ENCODE measurements around the gene PPM1D.

Gene PPM1D

DNA sequence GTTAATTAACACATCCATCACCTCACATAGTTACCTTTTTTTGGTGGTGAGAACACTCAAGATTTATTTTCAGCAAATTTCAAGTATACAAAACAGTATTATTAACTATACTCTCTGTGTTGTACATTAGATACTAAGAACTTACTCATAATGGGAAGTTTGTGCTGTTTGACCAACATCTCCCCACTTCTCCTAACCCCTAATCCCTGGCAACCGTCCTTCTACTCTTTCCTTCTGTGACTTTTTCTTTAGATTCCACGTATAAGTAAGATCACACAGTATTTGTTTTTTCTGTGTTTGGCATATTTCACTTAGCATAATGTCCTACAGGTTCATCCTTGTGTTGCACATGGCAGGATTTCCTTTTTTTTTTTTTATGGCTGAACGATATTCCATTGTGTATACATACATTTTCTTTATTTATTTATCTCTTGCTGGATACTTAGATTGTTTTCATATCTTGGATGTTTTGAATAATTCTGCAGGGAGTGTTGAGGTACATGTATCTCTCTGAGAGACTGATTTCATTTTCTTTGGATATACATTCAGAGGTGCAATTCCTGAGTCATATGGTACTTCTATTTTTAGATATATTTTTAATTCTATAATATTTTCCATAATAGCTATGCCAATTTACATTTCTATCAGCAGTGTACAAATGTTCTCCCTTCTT, 19.0 kb downstream of the PPM1D start:
- DNase-seq (ENCODE audit: low spot score): no peak

DNA sequence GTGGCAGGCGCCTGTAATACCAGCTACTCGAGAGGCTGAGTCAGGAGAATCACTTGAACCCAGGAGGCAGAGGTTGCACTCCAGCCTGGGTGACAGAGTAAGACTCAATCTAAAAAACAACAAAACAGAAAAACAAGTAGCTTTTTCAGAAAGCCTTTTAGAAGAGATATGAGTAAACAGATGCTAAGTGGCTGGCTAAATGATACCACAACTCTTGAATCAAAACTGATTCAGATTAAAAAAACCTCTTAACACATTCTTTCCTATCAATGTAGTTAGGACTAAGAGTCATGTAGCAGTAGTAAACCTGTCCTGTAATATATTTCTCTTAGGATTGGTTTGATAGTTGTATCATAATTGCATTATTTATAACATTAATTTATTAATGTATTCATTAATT, 23.0 kb downstream of the PPM1D start:
- DNase-seq (ENCODE audit: low spot score): no peak

DNA sequence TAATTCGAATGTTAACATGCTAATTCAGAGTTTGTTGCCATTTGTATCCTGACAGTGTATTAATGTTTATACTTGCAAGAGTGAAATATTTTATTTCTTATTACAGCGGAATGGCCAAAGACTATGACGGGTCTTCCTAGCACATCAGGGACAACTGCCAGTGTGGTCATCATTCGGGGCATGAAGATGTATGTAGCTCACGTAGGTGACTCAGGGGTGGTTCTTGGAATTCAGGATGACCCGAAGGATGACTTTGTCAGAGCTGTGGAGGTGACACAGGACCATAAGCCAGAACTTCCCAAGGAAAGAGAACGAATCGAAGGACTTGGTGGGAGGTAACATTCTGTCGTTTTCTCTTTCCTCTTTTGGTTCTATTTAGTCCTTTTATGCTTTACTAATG, 23.4 kb downstream of the PPM1D start:
- DNase-seq (ENCODE audit: low spot score): no peak

DNA sequence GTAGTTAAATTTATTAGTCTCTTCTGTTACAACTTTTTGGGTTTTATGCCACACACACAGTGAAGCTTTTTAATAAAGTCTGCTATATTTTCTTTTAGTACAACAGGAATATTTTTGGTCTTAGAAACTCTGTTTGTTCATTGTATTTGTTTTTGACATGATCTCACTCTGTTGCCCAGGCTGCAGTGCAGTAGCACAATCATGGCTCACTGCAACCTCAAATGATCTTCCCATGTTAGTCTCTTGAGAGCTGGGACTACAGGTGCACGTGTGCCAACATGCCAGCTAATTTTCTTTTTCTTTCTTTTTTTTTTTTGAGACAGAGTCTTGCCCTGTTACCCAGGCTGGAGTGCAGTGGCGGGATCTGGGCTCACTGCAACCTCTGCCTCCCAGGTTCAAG, 27.1 kb downstream of the PPM1D start:
- DNase-seq (ENCODE audit: low spot score): no peak

DNA sequence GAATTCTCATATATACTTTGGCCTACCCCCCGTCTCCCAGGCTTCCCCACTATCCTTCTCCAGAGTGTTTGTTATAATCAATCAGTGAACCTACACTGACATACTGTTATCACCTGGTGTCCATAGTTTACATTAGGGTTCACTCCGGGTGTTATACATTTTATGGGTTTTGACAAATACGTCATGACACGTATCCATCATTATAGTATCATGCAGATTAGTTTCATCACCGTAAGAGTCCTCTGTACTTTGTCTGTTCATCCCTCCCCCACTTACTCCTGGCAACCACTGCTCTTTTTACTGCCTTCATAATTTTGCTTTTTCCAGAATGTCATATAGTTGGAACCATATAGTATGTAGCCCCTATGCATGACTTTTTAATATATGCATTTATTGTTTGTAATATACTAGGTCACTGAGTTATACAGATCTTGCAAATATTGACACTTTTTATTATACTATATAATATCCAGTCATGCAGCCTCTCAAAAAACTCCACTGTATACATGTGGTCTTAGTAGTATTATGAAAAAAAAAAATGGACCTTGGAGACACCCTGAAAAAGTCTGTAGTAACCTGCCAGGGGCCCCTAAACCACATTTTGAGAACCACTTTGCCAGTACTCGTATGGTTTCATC, 28.4 kb downstream of the PPM1D start:
- DNase-seq (ENCODE audit: low spot score): no peak

DNA sequence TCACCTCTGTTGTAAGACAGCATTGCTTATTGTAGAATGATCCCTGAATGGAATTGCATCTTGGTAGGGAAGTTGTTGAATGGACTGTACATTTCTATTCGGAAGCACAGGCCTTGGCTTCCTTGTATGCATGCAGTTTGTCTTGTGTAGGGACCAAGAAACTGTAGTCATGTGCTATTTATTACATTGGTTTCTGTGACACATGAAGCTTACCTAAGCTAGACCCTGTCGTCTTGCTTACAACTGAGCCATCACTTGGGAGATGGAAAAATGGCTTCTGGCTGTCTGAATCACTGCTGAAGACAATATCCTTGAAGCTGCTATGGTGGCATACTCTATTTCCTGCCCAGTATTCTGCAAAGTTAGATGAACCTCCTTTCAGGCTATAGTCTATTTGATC, 29.1 kb downstream of the PPM1D start:
- no peak for DNase-seq (ENCODE audit: low spot score)

DNA sequence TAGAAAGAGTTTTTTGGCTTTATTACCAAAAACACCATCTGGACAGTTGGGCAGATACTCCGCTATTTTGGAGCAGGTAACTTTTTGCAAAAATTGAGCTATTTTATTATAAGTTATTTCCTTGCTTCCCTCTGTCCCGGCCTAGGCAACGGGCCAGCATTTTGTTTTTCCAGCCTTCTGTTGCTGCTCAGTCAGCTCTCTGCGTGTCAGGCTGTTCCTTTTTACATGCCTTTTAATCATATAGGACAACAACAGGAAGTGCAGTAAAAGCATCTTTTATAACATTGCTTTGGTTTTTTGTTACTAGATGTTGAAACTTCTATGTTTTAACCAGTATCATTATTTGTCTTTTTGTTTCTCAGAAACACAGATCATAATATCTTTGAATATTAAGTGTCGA, 30.4 kb downstream of the PPM1D start:
- DNase-seq (ENCODE audit: low spot score): no peak

DNA sequence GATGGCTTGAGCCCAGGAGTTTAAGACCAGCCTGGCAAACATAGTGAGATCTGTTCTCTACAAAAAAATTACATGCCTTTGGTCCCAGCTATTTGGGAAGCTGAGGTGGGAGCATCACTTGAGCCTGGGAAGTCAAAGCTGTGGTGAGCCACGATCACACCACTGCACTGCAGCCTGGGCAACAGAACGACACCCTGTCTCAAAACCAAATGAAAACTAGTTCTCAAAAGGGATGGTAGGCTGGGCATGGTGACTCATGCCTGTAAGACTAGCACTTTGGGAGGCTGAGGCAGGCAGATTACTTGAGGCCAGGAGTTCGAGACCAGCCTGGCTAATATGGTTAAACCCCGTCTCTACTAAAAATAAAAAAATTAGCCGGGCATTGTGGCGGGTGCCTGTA, 31.1 kb downstream of the PPM1D start:
- DNase-seq (ENCODE audit: low spot score): no peak

DNA sequence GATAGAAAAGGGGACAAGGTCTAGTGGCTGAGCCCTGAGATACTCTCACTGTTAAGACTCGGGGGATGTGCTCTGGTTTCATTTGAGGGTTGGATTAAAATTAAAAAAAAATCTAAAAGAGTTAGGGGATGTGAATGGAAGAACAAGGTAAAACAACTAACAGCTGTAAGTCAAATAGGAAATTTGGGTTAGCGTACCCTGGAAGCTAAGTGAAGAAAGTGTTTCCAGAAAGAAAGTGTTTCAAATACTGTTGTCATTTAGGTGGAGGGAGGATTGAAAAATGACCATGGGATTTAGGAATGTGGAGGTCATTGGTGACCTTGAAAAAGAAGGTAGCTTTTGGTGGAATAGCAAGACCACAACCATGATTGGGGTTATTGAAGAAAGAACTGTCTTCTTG, 37.7 kb downstream of the PPM1D start:
- DNase-seq (ENCODE audit: low spot score): no peak

DNA sequence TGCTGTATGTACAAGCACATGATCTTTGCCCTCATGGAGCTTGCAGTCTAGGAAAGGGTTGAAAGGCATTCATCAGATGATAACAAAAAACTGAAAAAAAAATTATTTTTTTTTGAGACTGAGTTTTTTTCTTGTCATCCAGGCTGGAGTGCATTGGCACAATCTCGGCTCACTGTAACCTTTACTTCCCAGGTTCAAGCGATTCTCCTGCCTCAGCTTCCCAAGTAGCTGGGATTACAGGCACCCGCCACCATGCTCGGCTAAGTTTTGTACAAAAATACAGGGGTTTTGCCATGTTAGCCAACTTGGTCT, 39.0 kb downstream of the PPM1D start:
- DNase-seq (ENCODE audit: low spot score): no peak

DNA sequence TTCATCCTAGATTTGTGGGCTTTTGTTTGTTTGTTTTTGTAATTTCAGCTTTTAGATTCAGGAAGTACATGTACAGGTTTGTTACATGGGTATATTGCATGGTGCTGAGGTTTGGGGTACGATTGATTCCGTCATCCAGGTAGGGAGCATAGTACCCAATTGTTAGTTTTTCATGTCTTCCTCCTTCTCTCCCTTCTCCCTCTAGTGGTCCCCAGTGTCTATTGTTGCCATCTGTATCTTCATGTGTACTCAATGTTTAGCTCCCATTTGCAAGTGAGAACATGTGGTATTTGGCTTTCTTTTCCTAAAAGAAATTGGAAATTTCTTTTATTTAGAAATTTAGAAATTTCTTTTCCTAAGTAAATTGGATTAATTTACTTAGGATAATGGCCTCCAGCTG, 40.5 kb downstream of the PPM1D start:
- DNase-seq (ENCODE audit: low spot score): peak; percentile 14

DNA sequence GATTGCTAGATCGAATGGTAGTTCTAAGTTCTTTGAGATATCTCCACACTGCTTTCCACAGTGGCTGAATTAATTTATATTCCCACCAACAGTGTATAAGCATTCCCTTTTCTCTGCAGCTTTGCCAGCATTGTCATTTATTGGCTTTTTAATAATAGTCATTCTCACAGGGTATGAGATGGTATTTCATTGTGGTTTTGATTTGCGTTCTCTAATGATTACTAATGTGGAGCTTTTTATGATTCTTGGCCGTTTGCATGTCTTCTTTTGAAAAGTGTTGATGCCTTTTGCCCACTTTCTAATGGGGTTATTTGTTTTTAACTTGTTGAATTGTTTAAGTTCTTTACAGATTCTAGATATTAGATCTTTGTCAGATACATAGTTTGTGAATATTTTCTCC, 41.1 kb downstream of the PPM1D start:
- no peak for DNase-seq (ENCODE audit: low spot score)

DNA sequence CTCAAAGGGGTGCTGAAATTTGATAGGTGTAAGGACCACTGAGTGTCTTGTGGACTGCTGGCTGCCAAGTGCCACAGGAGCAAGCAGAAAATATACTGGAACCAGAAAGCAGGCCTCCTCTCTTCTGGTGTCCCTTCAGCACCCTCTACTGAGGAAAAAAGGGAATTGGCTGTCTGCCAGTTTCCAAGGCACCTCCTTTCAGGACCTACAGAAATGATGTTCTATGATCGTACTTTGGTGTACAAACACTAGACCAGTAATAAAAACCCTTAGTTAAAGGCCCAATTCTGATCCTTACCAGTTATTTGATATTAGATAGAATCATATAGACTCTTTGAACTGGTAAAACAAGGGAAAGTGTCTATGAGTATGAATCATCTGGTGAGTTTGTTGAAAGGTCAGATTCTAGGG, 41.8 kb downstream of the PPM1D start:
- peak; percentile 75 for DNase-seq (ENCODE audit: low spot score)

DNA sequence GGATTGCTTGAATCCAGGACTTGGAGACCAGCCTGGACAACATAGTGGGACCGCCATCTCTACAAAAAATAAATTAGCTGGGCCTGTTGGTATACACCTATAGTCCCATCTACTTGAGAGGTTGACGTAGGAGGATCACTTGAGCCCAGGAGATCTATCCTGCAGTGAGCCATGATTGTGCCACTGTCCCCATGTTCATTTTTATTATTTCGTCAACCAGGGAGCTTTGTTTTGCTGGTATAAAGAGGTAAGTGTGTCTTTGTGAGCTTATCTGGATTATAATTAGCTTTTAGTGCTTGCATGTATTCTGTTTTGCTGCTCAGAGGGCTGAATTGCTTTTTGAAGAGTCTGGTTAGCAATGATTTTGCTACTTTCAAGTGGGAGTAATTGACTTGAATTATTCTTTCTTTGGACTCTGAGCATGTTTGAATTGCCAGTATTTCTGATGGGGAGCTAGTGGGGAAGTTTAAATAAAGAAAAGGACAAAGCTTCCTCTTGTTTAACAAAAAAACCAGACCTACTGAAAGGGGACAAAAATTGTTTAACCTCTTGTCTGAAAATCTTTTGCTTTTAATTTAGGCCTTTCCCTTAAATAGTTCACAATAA, 46.0 kb downstream of the PPM1D start:
- no peak for DNase-seq (ENCODE audit: low spot score)

DNA sequence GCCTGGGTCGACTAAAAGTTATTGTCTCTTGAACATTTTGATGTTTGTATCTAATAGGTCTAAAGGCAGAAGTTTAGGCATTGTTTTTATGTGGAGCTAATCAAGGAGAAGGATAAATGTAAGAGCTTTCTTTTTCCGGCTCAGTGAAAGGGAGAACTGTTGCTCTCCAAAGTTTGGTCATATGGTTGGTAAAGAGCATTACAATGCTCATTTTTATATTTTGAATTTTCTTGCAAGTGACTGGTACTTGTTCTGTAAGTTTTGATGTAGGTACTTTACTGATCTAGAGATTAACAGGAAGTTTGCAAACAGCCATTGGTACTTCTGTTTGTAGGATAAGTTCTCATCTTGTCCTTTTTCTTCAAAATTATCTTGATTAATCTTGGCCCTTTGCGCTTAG, 46.7 kb downstream of the PPM1D start:
- DNase-seq (ENCODE audit: low spot score): no peak

DNA sequence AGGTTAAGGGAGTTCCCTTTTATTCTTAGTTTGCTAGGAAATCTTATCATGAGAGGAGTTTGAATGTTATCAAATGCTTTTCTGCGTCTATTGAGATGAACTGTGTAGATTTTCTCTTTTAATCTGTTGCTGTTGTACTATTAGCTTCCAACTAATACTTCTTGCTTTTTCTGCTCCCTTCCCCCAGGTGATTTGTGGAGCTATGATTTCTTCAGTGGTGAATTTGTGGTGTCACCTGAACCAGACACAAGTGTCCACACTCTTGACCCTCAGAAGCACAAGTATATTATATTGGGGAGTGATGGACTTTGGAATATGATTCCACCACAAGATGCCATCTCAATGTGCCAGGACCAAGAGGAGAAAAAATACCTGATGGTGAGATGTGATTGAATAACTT, 47.7 kb downstream of the PPM1D start:
- DNase-seq (ENCODE audit: low spot score): no peak

DNA sequence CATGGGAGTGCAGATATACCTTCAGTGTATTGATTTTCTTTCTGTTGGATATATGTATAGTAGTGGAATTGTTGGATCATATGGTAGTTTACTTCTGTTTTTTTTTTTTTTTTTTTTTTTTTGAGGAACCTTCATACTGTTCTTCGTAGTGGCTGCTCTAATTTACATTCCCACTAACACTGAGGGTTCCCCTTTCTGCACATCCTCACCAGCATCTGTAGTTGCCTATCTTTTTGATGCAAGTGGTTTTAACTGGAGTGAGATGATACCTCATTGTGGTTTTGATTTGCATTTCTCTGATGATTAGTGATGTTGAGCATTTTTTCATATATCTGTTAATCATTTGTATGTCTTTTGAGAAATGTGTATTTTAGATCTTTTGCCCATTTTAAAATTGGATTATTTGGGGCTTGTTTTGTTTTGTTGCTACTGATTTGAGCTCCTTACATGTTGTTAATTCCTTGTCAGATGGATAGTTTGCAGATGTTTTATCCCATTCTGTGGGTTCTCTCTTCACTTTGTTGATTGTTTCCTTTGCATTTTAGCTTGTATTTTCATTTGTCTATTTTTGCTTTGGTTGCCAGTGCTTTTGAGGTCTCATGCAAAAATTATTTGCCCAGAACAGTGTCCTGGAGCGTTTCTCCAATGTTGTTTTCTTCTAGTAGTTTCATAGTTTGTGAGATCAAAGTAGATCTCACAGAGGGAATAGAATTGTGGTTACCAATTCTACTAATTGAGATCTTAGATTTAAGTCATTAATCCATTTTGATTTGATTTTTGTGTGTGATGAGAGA, 52.7 kb downstream of the PPM1D start:
- no peak for DNase-seq (ENCODE audit: low spot score)

DNA sequence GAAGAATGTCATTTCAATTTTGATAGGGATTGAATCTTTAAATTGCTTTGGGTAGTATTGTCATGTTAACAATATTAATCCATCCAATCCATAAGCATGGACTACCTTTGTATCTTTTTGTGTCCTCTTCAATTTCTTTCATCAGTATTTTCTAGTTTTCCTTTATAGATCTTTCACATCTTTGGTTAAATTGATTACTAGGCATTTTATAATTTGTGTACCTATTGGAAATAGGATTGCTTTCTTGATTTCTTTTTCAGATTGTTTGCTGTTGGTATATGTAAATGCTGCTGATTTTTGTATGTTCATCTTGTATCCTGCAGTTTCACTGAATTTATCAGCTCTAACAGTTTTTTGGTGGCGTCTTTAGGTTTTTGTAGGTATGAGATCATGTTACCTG, 53.6 kb downstream of the PPM1D start:
- no peak for DNase-seq (ENCODE audit: low spot score)

DNA sequence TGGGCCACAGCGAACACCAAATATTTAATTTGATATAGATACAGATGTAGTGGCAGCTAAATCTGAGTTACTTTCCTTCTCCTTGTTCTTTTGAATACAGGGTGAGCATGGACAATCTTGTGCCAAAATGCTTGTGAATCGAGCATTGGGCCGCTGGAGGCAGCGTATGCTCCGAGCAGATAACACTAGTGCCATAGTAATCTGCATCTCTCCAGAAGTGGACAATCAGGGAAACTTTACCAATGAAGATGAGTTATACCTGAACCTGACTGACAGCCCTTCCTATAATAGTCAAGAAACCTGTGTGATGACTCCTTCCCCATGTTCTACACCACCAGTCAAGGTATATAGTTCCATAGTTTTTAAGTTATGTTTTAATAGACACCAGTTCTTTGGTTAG, 56.5 kb downstream of the PPM1D start:
- no peak for DNase-seq (ENCODE audit: low spot score)

DNA sequence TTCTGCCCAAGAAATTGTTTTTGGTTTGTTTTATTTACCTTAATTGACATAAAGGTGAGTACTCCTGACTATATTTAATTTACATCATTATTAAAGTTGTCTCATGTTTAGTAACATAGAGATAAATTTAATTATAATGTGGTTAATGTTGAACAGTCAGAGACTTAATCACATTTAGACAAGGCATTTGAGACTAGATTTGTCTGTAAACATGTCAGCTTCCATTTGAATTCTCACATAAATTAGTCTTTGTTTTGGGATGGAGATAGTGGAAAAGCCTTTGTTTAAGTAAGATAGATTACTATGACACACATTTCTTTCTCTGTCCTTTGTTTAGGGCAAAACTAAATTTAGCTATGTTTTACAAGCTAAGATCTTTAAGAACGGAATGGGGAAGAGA, 59.2 kb downstream of the PPM1D start:
- no peak for DNase-seq (ENCODE audit: low spot score)

DNA sequence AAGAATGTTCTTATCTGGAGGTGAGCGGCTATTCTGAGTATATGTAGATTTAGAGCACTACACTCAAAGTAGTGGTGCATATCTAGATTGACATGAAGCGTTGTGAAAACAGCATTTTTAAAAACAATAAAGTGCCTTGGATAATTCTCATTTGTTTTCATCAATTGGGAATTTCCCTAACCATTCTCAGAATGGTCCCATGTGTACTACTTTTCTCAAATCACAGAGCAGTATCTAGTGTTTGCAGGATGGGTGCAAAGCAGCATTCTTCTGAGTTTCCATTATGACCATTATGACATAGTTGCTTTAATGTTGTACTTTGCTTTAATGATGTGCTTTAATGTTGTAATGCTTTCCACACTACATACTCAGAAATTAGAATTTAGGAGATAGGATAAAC, 61.5 kb downstream of the PPM1D start:
- DNase-seq (ENCODE audit: low spot score): no peak

DNA sequence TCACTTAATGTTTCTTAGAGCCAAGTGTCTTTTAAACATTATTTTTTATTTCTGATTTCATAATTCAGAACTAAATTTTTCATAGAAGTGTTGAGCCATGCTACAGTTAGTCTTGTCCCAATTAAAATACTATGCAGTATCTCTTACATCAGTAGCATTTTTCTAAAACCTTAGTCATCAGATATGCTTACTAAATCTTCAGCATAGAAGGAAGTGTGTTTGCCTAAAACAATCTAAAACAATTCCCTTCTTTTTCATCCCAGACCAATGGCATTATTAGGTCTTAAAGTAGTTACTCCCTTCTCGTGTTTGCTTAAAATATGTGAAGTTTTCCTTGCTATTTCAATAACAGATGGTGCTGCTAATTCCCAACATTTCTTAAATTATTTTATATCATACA, 64.0 kb downstream of the PPM1D start:
- no peak for DNase-seq (ENCODE audit: low spot score)

DNA sequence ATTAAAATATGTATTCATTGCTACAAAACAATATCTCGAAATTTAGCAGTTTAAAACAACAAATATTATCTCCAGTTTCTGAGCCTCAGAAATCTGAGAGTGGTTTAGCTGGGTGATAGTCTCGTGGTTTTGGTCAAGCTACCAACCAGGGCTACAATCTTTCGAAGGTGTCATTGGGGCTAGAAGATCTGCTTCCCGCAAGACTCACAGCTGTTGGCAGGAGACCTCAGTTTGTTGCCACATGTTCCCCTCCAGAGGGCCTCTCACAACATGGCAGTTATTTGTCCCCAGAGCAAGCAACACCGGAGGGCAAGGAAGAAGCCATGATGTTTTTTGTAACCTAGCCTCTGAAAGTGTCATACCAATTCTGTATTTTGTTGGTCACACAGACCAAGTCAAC, 65.6 kb downstream of the PPM1D start:
- no peak for DNase-seq (ENCODE audit: low spot score)
